PFSK-1 (cell line): ENCODE measurements around the gene LSR.

Experiments used
- POLR2AphosphoS5 ChIP-seq: IDR thresholded peaks from 2 replicates; pipeline ENCODE4 v1.6.1; 2012; ENCODE audit warnings: low read depth, mild to moderate bottlenecking, control low read depth, low read length, moderate library complexity
- SIN3A ChIP-seq: IDR thresholded peaks from 2 replicates; pipeline ENCODE4 v1.6.1; 2012; ENCODE audit warnings: mild to moderate bottlenecking, low read length, moderate library complexity, borderline replicate concordance; ENCODE audit not compliant: insufficient read depth

GRCh38 chr19:35225951-35226350 lies 22.9 kb upstream of the LSR start:
- TF ChIP-seq POLR2AphosphoS5 (no peak), SIN3A (no peak)
